Head of caudate nucleus (tissue), 42 donors: ENCODE results near the gene ZSCAN31.

Experiments
- DNase-seq, 42 donors: peaks; one replicate each; pipeline versions ENCODE4 v3.0.0 to v3.0.0-alpha.2; 2020 to 2021; ENCODE audit warnings: mixed read lengths in 7 of 42
- intact Hi-C: fragments of 100-400 bp; cut with DNase I; formaldehyde crosslinking; loops from one replicate; pipeline ENCODE4 v1.15.0; 2022

ZSCAN31 gene

GRCh38 chr6:28280595-28281287, 55.2 kb downstream of the ZSCAN31 start:
- intact Hi-C loops, result no loop called here

GRCh38 chr6:28277746-28278145, 58.2 kb downstream of the ZSCAN31 start:
- DNase-seq, result no peak
- intact Hi-C loops, result no loop called here

More at GRCh38 chr6:28280595-28281287, 55.2 kb downstream of the ZSCAN31 start:
- no peak for DNase-seq

DNA sequence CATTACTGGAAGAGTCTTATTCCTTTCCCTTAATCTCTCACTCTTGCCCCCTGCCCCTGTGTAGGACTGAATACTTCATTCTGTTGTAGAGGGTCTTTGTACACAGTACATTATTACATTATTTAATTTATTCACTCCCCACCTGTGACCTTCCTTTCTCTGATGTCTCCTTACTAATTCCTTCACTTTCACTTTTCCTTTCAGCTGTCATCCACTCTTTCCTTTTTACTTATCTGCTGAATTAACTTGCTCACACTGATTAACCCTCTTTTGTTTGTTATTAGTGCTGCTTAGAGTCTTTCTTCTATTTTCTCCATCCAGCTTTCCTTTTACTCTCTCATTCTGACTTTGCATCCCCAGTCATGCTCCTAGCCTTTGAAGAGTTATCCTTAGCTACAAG, 61.1 kb downstream of the ZSCAN31 start:
- no peak for DNase-seq
- intact Hi-C loops, result loop anchor here (5.0 kb wide), 1 partner anchor 67 kb away; no protein-coding TSS in a partner anchor
